GM21619 (cell line): ENCODE data around the gene NR2F1-AS1.

Experiments
- ATAC-seq: cut with Tn5 transposase; IDR thresholded peaks from one replicate; pipeline ENCODE4 v1.9.1; 2021; ENCODE audit not compliant: unreplicated experiment

The NR2F1-AS1 gene

DNA sequence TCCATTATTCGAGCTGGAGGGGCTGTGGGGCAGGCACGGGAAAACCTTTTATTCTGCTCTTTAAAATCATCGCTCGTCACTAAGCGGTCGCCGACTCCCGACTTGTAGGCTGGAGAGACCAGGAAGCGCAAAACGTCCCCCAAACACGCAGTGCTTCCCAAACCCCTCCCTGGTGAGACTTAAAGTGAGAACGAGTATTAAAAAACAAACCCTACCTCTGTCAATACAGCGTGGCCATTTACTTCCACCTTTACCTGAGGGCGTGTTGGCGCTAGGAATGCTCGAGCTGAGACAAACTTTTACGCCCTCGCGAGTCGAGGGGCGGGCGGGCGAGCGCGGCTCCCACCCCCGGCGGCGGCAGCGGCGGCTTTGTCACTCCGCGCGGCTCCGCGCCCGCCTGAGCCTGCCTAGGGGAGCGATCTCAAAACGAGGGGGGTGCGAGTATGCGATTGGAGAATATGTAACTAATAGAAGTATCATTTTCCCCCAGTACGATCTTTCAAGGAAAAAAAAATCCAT, at the start of gene NR2F1-AS1:
Gene NR2F1-AS1 (minus strand): TSS at position 293 of the 519 bp plus-strand sequence.
- peak; percentile 23 for ATAC-seq

DNA sequence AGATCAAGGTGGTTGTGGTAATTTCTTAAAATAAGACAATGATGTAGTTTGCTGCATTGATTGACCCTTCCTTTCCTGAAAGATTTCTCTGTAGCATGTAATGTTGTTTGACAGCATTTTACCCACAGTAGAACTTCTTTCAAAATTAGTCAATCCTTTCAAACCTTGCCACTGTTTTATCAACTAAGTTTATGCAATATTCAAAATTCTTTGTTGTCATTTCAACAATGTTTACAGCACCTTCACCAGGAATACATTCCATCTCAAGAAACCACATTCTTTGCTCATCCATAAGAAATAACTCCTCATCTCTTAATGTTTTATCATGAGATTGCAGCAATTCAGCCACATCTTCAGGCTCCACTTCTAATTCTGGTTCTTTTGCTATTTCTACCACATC, 45.8 kb upstream of the NR2F1-AS1 start:
- no peak for ATAC-seq

DNA sequence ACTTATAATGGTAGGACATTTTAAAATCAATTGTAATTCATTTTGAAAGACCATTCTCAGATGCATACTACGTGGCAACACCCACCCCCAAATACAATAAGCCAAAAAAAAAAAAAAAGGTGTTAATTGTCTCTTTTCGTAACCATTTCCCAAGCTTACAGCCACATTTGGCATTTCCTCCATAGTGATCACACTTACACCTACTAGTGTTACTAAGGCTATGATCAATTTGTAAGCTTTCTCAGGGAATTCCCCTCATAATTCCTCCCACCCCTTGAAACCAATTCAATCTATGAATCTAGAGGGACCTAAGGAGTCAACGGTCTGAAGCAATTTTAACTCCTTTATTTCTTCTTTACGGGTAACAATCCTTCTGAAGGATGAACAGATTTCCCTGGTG, 42.1 kb upstream of the NR2F1-AS1 start:
- no peak for ATAC-seq

DNA sequence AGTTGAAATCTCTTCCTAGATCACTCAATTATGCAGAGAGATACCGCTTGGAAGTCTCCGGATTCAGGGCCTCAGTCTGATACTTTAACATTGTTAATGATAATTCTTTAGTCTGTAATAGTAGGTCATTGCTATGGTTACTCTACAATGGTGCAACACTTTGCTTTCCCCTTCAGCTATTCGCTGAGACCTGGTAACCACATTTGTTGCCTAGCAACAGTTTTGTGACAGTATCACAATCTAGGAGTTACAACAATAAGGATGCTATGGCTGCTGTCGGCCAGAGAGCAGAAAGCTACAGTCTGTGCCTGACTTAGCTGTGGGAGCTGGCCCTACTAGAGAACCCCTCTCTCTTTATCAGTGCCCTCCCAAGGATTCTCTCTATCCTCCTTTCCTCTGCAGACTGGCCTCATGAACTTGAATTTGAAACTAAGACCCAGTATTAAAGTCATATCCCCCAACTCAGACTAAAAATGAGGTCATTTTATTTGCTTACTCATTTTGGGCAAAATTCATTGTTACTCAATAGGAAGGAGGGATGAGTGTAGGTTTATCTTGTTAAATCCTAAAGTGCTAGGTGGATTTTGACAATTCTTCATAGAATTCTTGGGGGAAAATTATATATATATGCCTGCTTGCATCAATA, 41.3 kb upstream of the NR2F1-AS1 start:
- no peak for ATAC-seq

DNA sequence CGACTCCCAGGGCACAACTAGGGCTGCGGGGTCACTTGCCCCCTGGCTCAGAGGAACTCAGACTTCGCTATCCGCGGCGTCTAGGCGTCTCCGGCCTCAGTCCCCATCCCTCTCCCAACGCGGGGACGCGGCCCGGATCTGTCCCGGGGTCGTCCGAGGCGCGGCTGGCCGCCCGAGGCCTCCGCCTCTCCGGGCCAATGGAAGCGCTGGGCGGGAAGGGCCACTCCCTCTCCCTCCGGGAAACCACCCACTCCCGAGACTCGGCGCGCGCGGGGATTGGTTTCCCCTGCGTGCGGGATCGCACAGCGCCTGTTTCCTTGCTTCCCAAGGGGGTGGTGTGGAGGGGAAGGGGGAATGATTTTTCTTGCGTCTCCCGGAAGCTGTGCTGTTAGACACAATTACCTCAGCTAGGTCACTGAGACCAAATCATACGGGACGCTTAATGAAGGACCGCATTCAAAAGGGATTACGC, 40.3 kb upstream of the NR2F1-AS1 start:
- ATAC-seq: peak; percentile 18

DNA sequence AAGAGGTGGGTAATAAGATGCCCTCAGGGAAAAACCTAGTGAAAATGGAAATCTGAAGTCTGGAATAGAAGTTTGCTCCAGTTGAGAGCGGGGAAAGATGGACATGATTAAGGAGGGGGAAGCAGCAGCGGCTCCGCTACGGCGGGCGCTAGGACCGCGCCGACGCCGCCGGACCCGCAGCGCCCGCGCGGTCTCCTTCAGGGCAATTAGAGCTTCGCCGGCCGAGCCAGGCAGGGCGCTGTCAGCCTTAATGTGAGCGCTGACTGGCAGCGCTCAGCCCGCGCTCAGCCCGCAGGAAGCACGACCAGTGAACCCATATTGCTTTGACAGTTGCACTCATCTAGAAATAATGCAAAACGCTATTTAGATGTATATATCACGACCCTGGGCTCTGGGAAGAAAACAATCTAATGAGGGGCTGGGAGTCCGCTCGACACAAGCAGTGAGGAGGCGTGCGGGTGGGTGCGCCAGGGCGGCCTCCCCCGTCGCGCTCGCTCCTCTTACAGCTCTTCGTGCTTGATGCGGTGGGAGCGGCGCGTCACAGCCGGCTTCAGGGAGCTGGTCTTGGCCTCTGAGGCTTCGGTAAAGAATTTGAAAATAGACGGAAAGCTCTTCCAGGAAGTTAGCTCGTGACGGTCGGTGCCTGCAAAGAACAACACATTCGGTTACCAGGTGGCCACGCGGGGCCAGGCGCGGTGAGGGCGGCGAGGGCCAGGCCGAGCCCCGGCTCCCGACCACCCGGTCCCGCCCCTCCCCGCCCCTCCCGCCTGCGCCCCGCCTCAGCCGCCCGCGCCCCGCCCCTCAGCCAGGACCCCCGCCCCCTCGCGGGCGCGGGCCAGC, 39.7 kb upstream of the NR2F1-AS1 start:
- peak; percentile 98 for ATAC-seq

DNA sequence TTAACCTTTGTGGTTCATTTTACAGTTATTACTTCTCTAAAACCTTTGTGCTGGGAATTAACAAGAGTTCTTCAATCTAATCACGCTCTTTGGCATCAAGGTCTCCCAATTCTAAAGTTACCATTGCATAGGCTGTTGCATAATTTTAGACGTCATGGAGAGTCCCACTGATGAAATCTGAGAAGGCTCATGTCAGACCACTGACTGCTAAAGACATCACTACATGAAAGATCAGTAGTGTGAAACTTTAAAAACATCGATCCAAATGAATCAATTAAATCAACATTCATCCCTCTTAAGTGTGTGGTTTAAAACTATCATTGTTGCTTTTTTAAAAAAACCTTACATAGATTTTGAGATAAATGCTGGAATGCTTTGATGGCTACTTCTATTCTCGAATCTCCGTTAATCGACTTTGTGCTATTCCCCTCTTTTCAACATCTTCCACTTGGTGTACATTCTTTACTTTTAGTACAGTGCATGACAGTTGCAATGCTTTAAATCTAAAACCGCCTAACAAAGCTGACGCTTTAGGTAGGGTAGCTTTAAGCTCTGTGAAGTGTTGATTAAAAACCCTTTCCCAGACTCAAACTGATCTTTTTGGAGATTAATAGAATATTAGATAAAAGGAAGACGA, 35.6 kb upstream of the NR2F1-AS1 start:
- ATAC-seq: no peak

DNA sequence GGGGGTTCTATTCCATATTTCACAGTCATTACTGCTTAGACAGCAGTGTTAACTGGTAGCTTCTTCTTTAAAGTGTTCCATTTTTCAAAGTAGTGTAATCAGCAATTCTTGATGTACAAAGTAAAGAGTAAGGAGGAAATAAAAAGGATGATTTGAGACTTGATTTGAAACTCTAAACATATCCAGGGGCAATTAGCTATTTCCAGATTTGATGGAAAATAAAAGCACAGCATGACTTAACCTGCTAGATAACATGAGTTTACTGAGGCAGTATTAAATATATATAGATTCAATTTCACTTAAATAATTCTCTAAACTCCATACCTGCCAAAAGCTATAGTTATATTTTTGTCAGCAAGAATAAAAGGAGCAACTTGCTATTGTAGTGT, 31.8 kb upstream of the NR2F1-AS1 start:
- no peak for ATAC-seq

DNA sequence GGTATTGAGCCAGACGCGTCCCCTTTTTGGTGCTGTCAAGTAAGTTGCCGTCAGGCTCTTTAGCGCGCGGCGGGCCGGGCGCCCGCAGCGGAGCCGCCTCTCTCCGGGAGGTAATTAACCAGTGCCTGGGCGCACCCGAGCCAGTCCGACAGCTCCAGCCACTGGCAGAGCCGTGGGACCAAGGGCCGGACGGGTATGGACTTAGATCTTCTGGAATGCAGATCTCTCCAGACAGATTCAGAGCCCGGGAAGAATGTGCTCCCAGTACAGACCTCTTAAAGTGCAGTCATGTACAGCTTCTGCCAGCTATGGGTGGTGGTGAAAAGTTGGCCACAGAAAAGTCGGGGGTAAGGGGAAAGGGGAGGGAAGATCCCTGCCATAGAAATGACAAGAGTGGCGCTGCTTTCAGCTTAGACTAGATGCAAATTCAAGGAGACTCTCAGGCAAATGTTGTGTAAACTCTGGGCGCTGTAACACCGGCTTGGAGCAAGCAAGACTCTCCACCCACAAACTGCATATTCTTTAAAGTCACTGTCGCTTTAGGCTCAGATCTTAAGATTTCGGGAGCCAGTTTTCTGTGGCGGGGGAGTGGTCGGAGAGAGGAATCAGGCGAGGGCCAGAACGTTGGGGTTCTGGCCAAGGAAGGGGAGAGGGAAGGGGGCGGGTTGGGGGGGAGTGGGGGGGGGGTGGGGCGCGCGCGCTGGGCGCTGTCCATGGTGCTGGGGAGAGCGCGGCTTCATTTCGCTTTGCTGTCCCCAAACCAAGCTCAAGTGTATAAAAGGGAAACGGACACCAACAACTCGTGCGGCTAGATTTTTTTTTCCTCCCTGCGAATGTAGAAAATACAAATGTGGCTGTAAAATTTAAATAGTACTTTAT, 31.2 kb upstream of the NR2F1-AS1 start:
- ATAC-seq: no peak

DNA sequence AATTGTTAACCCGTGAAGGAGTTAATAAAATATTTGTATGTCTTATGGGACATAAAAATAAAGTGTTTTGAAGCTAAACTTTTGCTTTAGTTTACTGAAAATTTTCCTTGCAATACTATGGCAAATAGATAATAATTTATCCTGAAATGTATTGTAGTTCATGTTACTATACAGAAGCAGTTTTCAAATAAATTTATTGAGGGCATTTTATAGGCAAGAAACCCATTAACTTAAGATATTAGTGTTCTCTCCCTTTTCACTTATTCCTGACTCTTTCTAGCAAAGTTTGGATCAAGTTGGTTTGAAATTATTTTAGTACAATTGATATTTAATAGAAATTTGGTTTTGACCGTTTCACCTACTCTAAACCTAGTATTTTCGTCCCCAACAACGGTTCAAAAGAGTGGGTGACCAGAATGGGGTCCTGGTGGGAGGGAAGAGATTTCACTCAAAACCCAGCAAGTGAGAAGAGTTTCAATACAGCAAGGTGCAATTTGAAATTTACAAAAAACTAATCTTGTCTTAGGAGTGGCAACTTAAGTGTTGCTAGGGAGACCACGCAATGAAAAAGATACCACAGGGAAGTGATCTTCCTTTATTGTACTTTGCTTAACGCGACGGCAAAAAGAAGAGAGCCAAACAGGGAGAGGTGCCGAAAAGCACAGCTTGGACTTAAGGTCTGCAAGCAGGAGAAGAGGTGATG, 30.4 kb upstream of the NR2F1-AS1 start:
- ATAC-seq: no peak

DNA sequence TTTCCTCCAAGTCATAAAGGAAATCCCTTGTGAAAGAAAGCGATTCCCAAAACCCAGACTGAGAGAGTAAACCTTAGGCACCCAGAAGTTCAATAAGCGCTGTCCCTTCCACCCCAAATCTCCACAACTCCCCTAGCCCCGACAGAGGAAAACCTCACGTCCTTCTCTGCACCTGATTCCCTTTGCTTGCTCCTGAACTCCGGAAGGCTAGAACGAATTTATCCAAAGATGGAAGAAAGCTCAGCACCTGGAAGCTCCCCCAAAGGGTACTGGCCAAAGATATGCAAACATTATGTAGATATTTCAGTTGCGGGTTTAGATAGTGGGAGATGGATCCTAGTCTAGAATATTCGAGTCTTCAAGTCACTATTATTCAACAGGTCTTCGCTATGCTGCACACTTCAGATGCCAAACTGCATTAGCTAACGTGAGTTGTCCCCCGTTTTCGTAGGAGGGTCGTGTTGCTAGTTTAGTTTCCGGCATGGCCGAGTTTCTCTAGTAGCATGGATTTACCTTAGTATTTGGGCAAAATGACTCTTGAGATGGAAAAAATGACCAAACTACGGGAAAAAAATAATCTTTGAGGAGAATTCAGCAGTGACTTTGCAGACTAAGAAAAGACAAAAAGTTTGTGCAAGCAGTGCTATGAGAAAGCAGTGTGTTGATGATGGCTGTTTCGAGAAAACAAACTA, 29.7 kb upstream of the NR2F1-AS1 start:
- ATAC-seq: no peak

DNA sequence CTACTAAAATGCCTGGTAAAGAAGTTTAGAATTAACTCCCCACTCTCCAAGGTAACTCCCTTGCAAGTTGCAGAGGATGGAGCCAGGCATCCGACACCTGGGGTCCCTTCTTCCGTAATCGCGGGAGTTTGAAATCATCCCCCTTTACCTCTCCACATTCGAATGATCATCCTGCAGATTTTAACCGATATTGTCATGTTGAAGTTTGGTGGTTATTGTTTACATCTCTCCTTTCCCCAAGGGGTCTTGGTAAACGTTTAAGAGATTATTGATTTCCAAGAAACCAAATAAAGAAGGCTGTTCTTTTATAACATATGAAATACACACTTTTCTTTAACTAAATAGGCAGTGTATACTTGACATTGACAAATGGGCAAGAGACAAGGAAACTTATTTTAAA, 28.7 kb upstream of the NR2F1-AS1 start:
- no peak for ATAC-seq

DNA sequence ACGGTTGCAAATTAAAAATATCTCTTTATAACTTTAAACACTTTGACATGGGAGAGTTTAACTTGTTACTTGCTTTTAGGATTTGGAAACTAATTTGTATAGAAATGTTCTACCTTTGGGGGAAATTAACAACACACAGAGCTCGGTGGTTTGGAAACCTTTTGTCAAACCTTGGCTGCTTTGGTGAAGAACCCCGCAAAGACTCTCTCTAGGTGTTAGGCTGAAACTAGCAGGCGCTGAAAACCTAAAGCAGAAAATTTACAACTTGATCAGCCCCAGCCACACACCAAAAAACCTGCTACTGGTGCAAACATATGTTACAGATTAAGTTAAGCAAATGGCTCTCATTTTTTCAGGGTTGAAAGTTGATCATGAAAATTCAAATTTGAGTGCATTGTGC, 27.8 kb upstream of the NR2F1-AS1 start:
- no peak for ATAC-seq

DNA sequence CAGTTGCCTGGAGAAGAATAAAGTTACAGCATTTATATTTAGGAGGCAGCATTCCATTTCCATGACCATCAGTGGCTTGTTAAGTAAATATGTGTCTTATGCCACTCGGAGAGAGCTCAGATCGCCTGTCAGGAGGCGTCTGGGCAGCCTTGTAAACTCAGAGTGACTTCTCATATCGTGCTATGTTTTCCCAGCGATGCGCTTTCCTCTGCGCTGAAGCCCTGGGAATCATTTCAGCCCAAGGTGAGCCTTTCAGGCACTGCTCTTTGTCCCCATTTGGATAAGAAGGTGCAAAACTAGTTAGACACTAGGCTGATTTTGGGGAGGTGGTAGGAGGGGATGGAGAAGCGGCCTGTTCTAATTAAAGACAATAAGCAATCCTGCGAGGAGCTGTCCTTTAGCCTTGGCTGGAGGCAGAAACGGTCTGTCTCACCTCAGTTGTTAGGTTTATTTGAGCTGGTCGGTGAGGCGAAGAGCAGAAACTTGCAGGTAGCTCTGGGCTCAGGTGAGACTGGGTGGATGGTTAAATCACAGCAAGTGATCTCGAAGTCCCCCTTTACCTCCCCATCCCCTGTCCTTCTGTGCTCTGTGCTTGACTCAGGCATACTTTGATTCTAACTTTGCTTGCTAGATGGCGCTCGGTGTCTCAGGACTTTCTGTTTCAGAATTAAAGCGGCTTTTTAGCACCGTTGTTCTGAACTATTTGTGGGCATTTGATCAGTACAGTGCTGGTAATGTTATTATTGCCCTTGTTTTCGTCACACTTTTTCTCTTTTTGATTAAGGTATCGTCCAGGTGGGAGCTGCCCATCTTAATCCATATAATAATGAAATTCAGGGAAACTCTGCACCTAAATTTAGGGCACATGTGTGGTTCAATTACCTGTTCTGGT, 26.6 kb upstream of the NR2F1-AS1 start:
- peak; percentile 79 for ATAC-seq

DNA sequence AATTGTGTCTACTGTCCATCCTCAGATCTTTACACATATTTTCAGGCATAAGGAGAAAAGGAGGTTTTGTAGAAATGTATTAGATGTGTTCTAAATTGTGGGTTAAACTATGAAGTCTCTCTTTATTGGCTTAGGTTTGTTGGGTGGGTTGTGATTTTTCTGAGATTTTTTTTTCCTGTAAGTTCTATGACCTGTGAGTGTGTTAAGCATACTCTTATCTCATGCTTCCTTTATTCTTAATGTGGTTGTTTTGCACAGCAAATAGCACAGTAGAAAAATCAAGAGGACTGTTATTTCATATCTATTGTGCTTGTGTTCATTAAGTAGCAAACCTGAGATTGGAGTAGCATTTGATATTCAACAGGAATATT, 25.3 kb upstream of the NR2F1-AS1 start:
- no peak for ATAC-seq

DNA sequence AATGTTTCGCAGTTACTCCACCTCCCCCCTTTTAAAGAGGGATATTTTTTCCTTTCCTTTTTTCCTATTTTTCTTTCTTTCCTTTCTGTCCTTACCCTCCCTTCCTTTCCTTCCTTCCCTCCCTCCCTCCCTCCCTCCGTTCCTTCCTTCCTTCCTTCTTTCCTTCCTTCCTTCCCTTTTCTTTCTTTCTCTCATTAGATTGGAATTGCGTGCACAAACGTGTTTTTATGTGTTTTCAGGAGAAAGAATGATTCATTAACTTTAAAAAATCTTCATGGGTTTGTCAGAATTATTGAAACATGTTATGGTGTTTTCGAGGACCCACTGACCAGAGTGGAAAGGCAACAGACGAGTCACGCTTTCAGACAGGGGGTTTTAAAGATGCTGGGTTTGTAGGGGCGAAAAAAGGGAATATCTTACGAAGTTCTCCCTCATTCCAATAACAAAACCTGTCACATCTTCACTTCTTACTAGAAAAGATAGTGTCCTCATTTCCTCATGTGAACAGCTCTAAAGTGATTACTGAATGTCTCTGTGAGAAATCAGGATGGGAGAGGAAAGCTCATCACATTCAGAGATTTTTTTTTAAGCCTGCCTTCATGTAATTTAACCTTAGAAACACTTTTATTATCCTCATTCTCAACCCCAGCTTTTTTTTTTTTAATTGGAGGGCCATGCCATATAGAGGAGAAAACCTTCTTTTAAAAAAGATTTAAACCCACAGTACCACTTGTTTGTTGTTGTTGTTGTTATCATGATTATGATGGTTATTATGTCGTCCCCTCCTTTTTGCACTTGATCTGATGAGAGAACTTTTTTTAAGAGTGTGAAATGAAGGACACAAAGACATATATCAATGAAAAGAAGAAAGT, 23.9 kb upstream of the NR2F1-AS1 start:
- ATAC-seq: no peak

DNA sequence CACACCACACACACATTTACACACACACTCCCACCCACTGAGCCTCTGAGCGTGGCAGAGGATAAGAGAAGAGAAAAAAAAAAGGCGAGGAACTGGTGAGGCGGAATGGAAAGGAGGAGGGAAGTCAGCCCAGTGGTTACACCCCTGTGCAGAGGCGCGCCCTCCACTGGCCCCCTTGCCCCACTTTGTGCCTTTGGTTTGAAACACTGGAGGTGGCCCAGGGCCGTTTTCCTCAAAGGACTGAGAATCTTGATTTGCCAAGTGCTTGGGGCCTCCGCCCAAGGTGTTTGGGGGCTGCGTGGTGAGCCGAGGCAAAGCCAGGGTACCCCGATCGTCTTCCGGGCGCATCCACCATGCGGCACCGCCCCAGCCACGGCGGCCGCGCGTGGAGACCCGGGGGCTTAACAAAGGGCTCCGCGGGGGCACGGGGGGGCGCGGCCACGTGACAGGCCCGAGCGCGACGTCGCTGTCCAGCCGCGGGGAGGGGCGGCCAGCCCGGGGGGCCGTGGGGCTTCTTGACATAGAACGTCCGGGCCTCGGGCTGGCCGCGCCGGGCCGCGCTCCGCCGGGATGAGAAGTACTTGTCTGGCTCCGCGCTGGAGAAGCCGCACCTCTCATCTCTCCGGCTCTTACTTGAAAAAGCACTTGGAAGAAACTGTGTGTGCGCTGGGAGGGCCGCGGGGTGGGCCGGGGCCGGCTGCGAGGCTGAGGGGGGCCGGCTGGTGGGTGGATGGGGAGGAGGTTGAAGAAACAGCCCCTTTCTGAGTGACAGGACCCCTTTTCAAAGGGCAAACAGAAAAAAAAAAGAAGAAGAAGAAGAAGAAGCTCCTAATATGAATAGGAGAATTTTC, 23.0 kb upstream of the NR2F1-AS1 start:
- ATAC-seq: no peak
